NB4 (cell line): ENCODE measurements around the gene UBE2D2.
"Not testable (repeated sequence)": the region's sequence is repeated elsewhere in the genome, so short reads cannot be mapped to it uniquely, and the experiment has no call there.

ENCODE experiments used
- POLR2A ChIP-seq: IDR thresholded peaks from 2 replicates; pipeline ENCODE4 v1.6.1; 2011; ENCODE audit warnings: mild to moderate bottlenecking; ENCODE audit not compliant: insufficient read length; ENCODE audit errors: extremely low read depth
- TF ChIP-seq, protein P1 (sequence below): IDR thresholded peaks from one replicate; pipeline ENCODE4 v1.5.1; 2012; ENCODE audit warnings: low read depth, low read length

DNA sequence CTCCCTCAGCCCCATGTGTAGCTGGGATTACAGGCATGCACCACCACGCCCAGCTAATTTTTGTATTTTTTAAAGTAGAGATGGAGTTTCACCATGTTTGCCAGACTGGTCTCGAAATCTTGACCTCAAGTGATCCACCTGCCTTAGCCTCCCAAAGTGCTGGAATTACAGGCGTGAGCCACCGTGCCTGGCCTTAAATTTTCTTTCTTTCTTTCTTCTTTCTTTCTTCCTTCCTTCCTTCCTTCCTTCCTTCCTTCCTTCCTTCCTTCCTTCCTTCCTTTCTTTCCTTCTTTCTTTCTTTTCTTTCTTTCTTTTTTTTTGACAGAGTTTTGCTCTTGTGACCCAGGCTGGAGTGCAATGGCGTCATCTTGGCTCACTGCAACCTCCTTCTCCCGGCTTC is 14.5 kb upstream of the UBE2D2 start:
- TF ChIP-seq POLR2A, result not testable (repeated sequence)
- TF ChIP-seq, protein P1, sequence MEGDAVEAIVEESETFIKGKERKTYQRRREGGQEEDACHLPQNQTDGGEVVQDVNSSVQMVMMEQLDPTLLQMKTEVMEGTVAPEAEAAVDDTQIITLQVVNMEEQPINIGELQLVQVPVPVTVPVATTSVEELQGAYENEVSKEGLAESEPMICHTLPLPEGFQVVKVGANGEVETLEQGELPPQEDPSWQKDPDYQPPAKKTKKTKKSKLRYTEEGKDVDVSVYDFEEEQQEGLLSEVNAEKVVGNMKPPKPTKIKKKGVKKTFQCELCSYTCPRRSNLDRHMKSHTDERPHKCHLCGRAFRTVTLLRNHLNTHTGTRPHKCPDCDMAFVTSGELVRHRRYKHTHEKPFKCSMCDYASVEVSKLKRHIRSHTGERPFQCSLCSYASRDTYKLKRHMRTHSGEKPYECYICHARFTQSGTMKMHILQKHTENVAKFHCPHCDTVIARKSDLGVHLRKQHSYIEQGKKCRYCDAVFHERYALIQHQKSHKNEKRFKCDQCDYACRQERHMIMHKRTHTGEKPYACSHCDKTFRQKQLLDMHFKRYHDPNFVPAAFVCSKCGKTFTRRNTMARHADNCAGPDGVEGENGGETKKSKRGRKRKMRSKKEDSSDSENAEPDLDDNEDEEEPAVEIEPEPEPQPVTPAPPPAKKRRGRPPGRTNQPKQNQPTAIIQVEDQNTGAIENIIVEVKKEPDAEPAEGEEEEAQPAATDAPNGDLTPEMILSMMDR, result not testable (repeated sequence)
